Omental fat pad (tissue), 4 donors: ENCODE data around the gene CD48. TPM values are rescaled to one million over a fixed set of nuclear protein-coding genes. Genes with fewer than 3 reads are reported as not detected.

Source experiments
- ATAC-seq: fragments of 150-250 bp; one replicate; pipeline ENCODE4 v1.9.1; 2016; ENCODE audit warnings: mild to moderate bottlenecking, moderate library complexity; ENCODE audit not compliant: low FRiP score
- DNase-seq: peaks from one replicate; pipeline ENCODE4 v3.0.0-alpha.2; 2019; ENCODE audit warnings: low spot score
- total RNA-seq, 4 donors: library from RNA; depleted of rRNA; stranded (reverse); fragments of >200 nt; gene quantifications; one replicate each; pipeline ENCODE4 v1.1.0, GENCODE V29; 2016
- TF ChIP-seq, protein P1 (sequence below), 3 donors: fragments of 450-650 bp; IDR thresholded peaks; one replicate each; pipeline ENCODE4 v1.5.1; 2016 to 2017; ENCODE audit warnings: antibody characterized with exemption in 3 of 3, mild to moderate bottlenecking in 3 of 3, moderate library complexity in 2 of 3

The CD48 gene
- total RNA-seq, 4 donors from 2014 or later: 5.2 to 21.0 (median 8.0) TPM

DNA sequence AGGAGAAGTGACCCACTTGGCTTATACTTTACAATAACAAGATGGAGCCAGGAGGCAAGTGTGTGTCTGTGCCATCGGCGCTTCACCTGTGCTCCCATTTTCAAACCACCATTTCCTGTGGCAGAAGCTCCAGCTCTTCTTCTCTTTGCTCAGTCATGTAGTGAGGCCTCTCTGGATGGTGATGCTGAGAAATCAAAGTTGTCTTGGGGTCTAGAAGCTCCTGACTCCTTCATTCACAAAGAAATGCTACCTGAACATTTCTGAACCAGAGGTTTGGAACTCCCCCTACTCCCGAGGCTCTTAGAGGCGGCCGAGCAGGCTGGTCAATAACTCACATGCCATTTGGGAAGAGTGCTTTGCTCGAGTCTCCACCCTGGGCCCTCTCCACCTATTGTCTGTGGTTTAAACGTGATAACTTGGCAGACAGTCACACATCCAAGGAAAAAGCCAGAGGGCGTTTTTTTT is 82.8 kb downstream of the CD48 start:
- TF ChIP-seq, protein P1, sequence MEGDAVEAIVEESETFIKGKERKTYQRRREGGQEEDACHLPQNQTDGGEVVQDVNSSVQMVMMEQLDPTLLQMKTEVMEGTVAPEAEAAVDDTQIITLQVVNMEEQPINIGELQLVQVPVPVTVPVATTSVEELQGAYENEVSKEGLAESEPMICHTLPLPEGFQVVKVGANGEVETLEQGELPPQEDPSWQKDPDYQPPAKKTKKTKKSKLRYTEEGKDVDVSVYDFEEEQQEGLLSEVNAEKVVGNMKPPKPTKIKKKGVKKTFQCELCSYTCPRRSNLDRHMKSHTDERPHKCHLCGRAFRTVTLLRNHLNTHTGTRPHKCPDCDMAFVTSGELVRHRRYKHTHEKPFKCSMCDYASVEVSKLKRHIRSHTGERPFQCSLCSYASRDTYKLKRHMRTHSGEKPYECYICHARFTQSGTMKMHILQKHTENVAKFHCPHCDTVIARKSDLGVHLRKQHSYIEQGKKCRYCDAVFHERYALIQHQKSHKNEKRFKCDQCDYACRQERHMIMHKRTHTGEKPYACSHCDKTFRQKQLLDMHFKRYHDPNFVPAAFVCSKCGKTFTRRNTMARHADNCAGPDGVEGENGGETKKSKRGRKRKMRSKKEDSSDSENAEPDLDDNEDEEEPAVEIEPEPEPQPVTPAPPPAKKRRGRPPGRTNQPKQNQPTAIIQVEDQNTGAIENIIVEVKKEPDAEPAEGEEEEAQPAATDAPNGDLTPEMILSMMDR (IDR thresholded peaks at IDR 0.05): no peak
- ATAC-seq (no peak), DNase-seq (no peak)

Other genes with a start within 250 kb of the CD48 start
- gene SLAMF6, start 188.6 kb downstream of the CD48 start, total RNA-seq: 1 to 10 TPM; 1.5 to 4.9 (median 2.9) TPM
- 10 to 100 TPM; 10.6 to 33.4 (median 13.8) TPM for gene CD84, start 132.3 kb downstream of the CD48 start, total RNA-seq
- gene SLAMF1, start 64.8 kb downstream of the CD48 start, total RNA-seq: 10 to 100 TPM in 1 of 4 donors, 1 to 10 TPM in 3; 1.5 to 18.0 (median 1.5) TPM
- gene SLAMF7, start 27.4 kb upstream of the CD48 start, total RNA-seq: 1 to 10 TPM; 1.1 to 3.2 (median 1.7) TPM
- 1 to 10 TPM in 3 of 4 donors, under 1 TPM in 1; 0.95 to 3.2 (median 1.4) TPM for gene LY9, start 84.4 kb upstream of the CD48 start, total RNA-seq
- 10 to 100 TPM in 1 of 4 donors, 1 to 10 TPM in 1, under 1 TPM in 2; 0.84 to 10.3 (median 3.0) TPM for gene CD244, start 151.1 kb upstream of the CD48 start, total RNA-seq
- gene ITLN1, start 173.4 kb upstream of the CD48 start, total RNA-seq: 1,000 to 10,000 TPM in 3 of 4 donors, 100 to 1,000 TPM in 1; 105 to 7,953 (median 2,405) TPM
- 10 to 100 TPM in 2 of 4 donors, 1 to 10 TPM in 1, not detected in 1; 6.4 to 58.9 (median 30.3) TPM for gene ITLN2, start 243.0 kb upstream of the CD48 start, total RNA-seq